Measurements from ENCODE around the gene AIF1.

- TF ChIP-seq EP300 (IDR thresholded peaks at IDR 0.05) (no peak), CTCF (IDR thresholded peaks at IDR 0.05) (no peak)
Observed at GRCh38 chr6:31586008-31586407, 29.0 kb upstream of the AIF1 start, which contains the start of gene LST1.
